Stimulated activated CD4-positive, alpha-beta T cell treated with anti-CD3 and anti-CD28 coated beads, Interleukin-4, amount 100 ng/mL, for 4 hours (primary cell): Measurements from ENCODE around the gene HLA-DQB1.
"Not testable (repeated sequence)": the region's sequence is repeated elsewhere in the genome, so short reads cannot be mapped to it uniquely, and the experiment has no call there.

Experiments used
- DNase-seq, 2 experiments: peaks; one replicate each; pipeline ENCODE4 v3.0.0-alpha.2; 2020

HLA-DQB1 gene

GRCh38 chr6:32666420-32667300 lies at the start of gene HLA-DQB1:
HLA-DQB1 (minus strand) TSS chr6:32666657; CDS start chr6:32666607, 50 bp downstream.
- DNase-seq = peak; percentile 29 to 50

DNA sequence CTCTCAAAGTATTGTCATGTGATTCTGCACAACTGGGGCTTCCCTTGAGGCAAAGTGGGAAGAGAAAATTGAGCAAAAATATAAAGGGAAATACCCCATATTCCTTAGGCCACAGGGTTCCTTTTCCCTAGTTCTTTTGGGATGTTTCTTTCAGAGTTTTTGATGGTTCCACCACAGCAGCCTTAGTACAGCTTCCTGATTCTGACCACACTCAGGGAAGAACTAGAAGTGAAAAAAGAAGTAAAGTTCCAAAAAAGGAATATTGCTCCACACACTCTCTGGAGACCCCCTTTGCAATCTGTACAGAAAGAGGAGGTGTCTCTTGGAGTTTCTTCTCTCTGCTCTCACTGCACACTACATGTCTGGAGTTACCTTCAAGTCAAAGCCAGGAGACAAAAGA lies 46.8 kb upstream of the HLA-DQB1 start:
- DNase-seq = no peak

GRCh38 chr6:32709625-32710024 lies 43.2 kb upstream of the HLA-DQB1 start:
- no peak for DNase-seq

GRCh38 chr6:32705164-32705563 lies 38.7 kb upstream of the HLA-DQB1 start:
- not testable (repeated sequence) for DNase-seq

DNA sequence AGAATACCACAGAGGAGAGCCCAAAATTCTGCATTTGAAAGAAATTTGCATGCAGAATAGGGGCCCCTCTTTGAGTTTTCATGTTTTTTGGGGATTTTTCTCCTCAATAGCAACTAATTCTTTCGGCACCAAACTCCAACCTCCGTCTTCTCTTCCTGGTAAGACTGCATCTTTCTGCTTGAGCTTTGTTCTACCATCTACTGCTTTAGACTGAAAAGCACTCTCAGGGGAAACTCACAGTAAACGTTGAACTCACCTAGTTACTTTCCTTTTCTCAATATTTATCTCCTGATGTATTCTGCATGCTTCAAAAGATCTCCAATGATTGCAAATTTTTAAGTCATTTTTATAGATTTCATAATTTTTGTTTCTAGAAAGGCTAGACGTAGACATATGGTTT lies 36.9 kb upstream of the HLA-DQB1 start:
- DNase-seq = no peak

GRCh38 chr6:32700391-32701040 lies 34.1 kb upstream of the HLA-DQB1 start:
- peak in 1 of 2 experiments; percentile 16 for DNase-seq

- DNase-seq = no peak
Measured at GRCh38 chr6:32697031-32697430, 30.6 kb upstream of the HLA-DQB1 start.

- peak; percentile 30 to 51 for DNase-seq
Measured at GRCh38 chr6:32692019-32692418, 25.6 kb upstream of the HLA-DQB1 start.

DNA sequence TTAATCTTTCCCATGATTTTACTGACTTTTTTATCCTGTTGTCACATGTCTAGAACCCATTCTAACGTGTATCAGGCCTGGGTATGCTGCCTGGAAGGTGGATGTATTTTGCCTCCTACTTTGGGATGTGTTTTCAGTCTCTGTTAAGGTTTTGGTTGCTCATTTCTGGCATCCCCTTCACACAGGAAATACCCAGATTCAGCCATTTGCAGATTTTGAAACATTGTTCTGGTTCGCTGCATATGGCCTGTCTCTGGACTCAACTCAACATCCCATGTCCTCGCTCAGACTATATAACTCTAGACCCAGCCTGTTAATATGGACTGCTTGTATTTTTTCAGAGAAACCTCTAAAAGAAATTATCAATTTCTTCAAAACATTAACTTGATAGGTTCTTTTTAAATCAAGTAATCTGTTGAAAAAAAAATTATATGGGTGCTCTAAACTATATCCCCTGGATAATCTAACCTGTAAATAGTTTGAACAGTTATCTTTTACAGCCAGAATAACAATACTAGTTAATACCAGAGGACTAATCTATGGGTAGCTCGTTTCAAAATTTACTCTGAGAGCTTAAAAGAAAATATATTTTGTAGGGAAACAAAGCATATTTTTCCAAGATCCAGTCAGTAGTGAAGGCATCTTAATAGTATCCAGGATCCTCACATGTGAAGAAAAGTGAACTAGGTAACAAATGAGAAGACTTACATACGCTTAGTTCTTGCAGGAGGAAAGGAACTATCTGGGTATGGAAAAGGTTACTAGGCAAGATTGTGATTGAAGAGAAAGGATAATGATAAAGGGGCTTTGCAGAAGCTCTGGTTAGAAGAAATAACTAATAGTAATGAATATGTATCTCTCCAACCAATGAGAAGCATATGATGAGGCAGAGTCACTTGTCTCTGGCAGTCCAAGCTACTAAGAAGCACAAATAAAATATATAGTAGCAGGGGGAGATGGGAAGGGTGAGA lies 23.4 kb upstream of the HLA-DQB1 start:
- no peak for DNase-seq

GRCh38 chr6:32685603-32686002 lies 19.1 kb upstream of the HLA-DQB1 start:
- no peak for DNase-seq

GRCh38 chr6:32684246-32684645 lies 17.8 kb upstream of the HLA-DQB1 start:
- no peak for DNase-seq

GRCh38 chr6:32680055-32680454 lies 13.6 kb upstream of the HLA-DQB1 start:
- no peak for DNase-seq

DNA sequence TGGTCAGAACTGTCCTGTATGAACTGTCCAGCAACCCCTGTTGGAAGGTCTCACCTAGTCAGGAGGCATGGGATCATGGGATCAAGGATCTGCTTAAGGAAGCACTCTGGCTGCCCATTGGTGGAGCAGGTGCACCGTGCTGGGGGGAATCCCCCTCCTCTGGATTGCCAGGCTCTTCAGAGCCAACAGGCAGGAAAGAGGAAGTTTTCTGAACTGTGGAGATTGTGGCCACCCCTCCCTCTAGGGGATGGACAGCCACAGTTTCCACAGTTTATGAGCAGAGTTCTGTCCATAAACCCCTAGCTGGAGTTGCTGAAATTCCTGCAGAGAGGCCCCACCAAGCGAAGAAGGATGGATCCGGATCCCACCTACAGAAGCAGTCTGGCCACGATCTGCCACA lies 13.0 kb upstream of the HLA-DQB1 start:
- DNase-seq = no peak

DNA sequence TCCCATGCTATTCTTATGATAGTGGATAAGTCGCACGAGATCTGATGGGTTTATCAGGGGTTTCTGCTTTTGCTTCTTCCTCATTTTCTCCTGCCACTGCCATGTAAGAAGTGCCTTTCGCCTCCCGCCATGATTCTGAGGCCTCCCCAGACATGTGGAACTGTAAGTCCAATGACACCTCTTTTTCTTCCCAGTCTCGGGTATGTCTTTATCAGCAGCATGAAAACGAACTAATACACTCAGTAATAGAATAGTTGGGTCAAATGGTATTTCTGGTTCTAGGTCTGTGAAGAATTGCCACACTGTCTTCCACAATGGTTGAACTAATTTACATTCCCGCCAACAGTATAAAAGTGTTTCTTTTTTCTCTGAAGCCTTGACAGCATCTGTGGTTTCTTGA lies 7.7 kb upstream of the HLA-DQB1 start:
- DNase-seq = not testable (repeated sequence)

DNA sequence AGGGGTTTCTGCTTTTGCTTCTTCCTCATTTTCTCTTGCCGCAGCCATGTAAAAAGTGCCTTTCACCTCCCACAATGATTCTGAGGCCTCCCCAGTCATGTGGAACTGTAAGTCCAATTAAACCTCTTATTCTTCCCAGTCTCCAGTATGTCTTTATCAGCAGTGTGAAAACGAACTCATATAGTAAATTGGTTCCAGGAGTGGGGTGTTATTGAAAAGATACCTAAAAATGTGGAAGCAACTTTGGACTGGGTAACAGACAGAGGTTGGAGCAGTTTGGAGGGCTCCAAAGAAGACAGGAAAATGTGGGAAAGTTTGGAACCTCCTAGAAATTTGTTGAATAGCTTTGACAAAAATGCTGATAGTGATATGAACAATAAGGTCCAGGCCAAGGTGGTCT lies 5.5 kb upstream of the HLA-DQB1 start:
- not testable (repeated sequence) for DNase-seq

DNA sequence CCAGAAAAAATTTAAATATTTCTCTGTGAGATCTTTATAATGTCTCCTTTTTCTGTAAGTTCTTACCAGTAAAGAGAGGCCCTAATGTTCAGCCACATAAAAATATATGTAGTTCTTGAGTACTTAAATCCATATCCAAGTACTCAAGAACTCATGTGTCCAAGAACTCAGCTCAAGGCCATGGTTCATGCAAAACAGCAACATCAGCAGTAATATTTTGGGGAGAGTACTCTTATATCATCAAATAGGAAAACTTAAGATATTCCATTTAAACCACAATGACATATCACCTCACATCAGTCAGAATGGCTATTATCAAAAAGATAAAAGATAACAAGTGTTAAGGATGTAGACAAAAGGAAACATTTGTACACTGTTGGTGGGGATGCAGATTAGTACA lies 3.4 kb upstream of the HLA-DQB1 start:
- no peak for DNase-seq

GRCh38 chr6:32669240-32669639 lies 2.8 kb upstream of the HLA-DQB1 start:
- DNase-seq = no peak

DNA sequence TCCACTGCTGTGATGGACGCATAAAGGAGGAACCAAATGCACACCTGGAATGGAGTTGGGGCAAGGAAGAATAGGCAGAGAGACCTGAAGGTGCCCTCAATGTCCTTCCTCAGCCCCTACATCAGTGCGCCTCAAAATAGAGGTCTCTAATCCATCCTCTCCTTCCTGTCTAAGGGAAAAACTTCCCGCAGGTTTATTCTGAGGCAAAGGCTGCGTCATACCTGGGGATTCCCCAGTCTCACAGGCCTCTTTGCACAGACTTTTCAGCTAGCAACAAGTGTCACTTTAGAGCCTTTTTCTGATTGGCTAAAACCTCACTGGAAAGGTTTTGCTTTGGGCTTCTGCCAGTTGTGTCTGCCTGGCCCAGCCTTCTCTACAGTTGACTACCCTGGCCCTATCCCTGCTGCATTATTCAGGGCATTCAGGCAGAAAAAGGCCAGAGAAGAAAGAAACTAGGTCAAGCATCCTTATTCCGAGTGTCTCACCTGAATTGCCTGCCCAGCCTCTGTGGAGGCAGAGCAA lies 1.8 kb upstream of the HLA-DQB1 start:
- DNase-seq = peak; percentile 13 to 50

- DNase-seq = no peak
Measured at GRCh38 chr6:32665661-32666060, 796 bp downstream of the HLA-DQB1 start.

- peak; percentile 33 to 44 for DNase-seq
Measured at GRCh38 chr6:32664827-32665362, 1.6 kb downstream of the HLA-DQB1 start.

DNA sequence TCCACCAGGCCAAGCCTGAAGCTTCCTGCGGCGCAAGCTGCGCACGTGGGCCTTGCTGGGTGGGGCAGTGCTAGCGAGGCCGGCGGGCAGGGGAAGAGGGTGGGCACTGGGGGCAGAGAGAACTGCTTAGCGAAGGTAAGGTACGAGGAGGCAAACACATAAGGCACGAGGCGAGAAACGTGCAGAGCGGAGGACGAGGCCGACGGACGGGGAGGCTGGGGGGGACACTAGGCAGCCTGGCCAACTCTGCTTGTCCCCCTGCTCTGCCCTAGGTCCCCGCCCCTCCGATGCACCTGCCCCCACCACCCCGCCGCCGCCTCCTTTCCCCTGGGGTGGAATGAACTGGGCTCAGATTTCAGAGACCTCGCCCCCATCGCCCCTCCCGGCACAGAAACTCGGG lies 2.1 kb downstream of the HLA-DQB1 start:
- DNase-seq = no peak

DNA sequence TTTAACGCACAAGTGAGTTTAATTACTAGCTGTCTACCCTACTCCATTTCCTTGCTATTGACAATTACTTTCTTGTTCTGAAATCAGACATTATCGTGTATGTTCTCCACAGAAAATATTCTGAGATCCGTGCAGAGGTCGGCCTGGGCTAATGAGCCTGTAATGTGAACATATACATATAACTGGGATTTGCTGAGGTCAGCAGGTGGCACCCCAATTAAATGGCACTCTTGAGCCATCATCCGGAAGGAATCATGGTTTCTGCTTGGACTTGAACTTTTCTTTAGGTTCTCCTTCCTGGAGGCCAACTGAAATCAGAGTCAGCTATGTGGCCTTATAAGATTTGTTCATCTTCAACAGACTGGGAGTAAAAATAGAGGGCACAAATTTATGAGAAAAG lies 3.6 kb downstream of the HLA-DQB1 start:
- no peak for DNase-seq
